Activated CD4-positive, CD25-positive, alpha-beta regulatory T cell treated with anti-CD3 and anti-CD28 coated beads, Interleukin-2, amount 50 U/mL, for 16 hours (primary cell): ENCODE data around the gene AUTS2.

Source experiments
- DNase-seq: peaks from one replicate; pipeline ENCODE4 v3.0.0-alpha.2; 2020; ENCODE audit warnings: low read depth, low spot score

Gene AUTS2

GRCh38 chr7:70410134-70410750 lies 812.0 kb downstream of the AUTS2 start:
- no peak for DNase-seq

GRCh38 chr7:70414368-70414767 lies 816.1 kb downstream of the AUTS2 start:
- no peak for DNase-seq

- no peak for DNase-seq
These were observed 817.1 kb downstream of the AUTS2 start for GRCh38 chr7:70415179-70415972.

- no peak for DNase-seq
These were observed 818.2 kb downstream of the AUTS2 start for GRCh38 chr7:70416347-70416985.

GRCh38 chr7:70416986-70417655 lies 818.8 kb downstream of the AUTS2 start:
- DNase-seq, result no peak

GRCh38 chr7:70419526-70420380 lies 821.5 kb downstream of the AUTS2 start:
- DNase-seq, result no peak

GRCh38 chr7:70420381-70420662 lies 822.0 kb downstream of the AUTS2 start:
- DNase-seq, result no peak

GRCh38 chr7:70421319-70421718 lies 823.0 kb downstream of the AUTS2 start:
- no peak for DNase-seq

GRCh38 chr7:70426249-70426880 lies 828.1 kb downstream of the AUTS2 start:
- no peak for DNase-seq

GRCh38 chr7:70432567-70433001 lies 834.3 kb downstream of the AUTS2 start:
- DNase-seq, result no peak

- no peak for DNase-seq
These were observed 836.1 kb downstream of the AUTS2 start for GRCh38 chr7:70434376-70434775.

- DNase-seq, result no peak
These were observed 836.5 kb downstream of the AUTS2 start for GRCh38 chr7:70434821-70435220.

GRCh38 chr7:70435634-70436033 lies 837.4 kb downstream of the AUTS2 start:
- DNase-seq, result no peak

- no peak for DNase-seq
These were observed 838.6 kb downstream of the AUTS2 start for GRCh38 chr7:70436790-70437350.

- DNase-seq, result no peak
These were observed 841.4 kb downstream of the AUTS2 start for GRCh38 chr7:70439651-70440050.

GRCh38 chr7:70446448-70447143 lies 848.3 kb downstream of the AUTS2 start:
- no peak for DNase-seq

- DNase-seq, result no peak
These were observed 850.1 kb downstream of the AUTS2 start for GRCh38 chr7:70448312-70448906.

GRCh38 chr7:70450731-70451130 lies 852.5 kb downstream of the AUTS2 start:
- DNase-seq, result no peak

GRCh38 chr7:70455925-70456324 lies 857.6 kb downstream of the AUTS2 start:
- DNase-seq, result no peak

GRCh38 chr7:70456719-70457118 lies 858.4 kb downstream of the AUTS2 start:
- DNase-seq, result no peak
